Stromal cell of bone marrow (primary cell): ENCODE measurements around the gene RNU1-2.
"Not testable (repeated sequence)": the region's sequence is repeated elsewhere in the genome, so short reads cannot be mapped to it uniquely, and the experiment has no call there.

Source experiments
- DNase-seq: peaks from one replicate; pipeline ENCODE4 v3.0.0-alpha.2; 2012; ENCODE audit warnings: low read depth

RNU1-2 gene

DNA sequence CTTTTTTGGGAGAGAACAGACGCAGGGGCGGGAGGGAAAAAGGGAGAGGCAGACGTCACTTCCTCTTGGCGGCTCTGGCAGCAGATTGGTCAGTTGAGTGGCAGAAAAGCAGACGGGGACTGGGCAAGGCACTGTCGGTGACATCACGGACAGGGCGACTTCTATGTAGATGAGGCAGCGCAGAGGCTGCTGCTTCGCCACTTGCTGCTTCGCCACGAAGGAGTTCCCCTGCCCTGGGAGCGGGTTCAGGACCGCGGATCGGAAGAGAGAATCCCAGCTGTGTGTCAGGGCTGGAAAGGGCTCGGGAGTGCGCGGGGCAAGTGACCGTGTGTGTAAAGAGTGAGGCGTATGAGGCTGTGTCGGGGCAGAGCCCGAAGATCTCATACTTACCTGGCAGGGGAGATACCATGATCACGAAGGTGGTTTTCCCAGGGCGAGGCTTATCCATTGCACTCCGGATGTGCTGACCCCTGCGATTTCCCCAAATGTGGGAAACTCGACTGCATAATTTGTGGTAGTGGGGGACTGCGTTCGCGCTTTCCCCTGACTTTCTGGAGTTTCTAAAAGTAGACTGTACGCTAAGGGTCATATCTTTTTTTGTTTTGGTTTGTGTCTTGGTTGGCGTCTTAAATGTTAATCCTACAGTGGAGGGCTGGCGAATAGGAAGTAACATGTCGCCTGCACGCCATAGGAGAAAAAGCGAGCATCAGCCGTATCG lies at the start of gene RNU1-2:
Gene RNU1-2 (plus strand): TSS at position 383 of the 718 bp plus-strand sequence.
- DNase-seq, result peak; percentile 98

DNA sequence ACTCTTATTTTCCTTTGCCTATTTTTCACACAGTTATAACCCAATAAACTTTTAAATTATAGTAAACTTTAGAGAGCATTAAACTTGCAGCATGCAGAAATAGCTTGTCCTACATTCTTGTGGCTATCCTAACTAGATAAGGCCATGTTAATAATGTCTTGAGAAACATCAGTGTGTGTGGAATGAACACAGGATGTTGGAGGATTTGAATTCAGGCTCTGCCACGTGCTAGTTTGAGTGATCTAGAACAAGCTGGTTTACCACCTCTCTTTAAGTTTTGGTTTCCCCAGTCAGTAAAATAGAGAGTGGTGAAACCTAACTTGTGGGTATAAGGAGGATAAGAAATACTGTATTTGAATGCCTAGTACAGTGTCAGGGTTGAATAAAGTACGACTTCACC lies 39.6 kb upstream of the RNU1-2 start:
- not testable (repeated sequence) for DNase-seq

DNA sequence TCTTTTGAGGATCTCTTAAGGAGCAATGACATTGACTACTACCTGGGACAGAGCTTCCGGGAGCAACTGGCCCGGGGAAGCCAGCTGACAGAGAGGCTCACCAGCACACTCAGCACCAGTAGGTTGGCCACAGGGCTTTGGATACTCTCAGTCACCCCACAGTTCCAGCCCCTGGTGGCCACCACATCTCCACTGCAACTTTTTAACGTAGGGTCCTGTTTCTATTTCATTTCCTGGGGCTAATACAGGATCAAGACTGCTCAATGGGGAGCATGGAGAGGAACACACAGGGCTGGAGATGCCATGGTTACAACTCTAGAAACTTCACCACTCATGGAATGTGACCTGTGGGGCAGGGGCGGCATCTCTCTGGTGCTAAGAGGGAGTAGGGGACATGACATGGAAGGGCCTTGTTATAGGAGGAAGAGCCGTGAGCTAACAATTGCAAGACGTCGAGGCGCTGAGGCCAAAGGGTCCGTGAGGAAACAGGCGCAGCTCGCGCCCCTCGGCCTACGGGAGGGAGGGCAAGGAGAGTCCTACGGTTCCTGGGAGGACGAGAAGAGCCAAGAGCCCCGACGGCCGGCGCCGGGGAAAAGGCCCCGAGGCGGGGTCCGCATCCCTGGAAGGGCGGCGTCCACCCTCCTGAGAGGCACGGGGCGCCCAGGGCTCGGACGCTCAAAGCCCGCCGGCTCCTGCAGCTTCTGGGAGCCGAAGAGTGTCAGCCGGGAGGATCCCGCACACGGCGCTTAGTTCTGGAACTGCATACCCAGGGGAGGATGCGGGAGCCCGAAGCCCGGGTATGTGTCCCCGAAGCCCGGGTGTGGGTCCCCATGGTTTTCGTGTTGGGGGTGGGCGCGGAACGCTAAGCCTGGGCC lies 36.4 kb upstream of the RNU1-2 start:
- DNase-seq, result not testable (repeated sequence)

DNA sequence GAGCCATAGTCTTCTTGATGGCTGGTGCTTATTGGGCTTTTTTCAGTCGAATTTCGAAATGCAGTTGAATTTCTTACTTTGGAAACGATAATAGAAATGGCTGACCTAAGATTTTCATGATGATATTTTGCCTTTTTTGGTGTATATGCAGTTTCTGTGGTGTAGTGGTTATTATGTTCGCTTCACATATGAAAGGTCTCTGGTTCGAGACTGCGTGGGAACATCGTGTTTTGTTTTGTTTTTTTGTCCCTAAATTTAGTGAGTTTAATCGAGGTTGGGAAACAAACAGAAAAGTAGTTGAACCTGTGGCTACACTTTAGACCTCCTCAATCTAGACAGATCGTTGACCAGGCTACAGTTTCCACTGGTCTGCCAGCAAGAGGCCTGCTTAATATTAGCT lies 35.7 kb upstream of the RNU1-2 start:
- not testable (repeated sequence) for DNase-seq

GRCh38 chr1:16861832-16862245 lies 33.9 kb upstream of the RNU1-2 start:
- not testable (repeated sequence) for DNase-seq

- not testable (repeated sequence) for DNase-seq
Observed at GRCh38 chr1:16862415-16862814, 33.4 kb upstream of the RNU1-2 start.

DNA sequence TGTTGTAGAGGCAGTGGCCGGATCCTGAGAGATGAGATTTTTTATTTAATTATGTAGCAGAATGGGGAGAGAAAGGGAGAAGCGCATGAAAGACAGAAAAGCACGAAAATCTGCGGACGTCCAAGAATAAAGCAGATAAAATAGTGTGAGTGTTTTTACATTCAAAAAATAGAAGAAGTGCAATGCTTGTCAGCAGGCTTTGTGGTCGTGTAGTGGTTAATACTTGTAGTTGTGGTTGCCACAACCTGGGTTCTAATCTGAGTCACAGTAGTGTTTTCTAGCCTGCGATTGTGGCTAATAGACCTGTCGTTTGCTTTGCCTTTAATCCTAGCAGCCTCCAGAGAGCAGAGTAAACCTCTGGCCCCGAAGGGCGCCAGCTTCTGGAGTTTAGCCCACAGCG lies 32.8 kb upstream of the RNU1-2 start:
- not testable (repeated sequence) for DNase-seq

DNA sequence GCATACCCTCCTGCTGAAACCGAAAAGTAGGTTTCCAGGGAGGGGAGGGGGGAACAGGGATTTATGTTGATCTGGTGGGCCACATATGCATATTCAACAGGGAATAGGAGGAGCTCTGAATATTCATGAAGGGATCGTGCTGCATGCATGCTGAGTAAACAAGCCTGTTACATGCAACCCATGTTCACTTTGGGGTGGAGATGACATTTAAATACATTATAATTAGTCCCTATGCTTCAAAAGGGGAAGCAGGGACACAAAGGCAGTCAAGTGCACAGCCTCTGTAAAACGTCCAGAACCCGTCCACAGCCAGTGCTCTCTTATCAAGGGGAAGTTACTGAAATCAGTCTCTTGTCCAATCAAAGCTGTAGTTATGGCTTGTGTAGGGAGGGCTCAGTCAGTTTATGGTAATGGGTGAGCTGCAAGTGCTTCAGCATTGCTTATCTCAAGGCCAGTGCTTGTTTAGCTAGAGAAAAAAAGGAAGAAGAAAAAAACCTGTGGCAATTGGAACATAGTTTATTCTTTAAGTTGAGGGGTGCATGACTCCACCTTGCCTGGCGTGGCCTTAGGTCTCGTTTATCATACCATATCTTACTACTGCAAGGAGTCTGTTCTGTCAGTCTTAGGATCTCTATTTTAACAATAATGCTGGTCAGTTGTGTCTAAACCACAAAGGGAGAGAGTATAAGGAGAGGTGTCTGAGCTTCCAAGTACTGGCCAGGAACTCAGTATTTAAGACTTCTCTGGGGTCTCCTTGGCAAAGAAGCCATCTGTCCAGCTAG lies 28.7 kb upstream of the RNU1-2 start:
- not testable (repeated sequence) for DNase-seq

GRCh38 chr1:16868787-16869186 lies 27.0 kb upstream of the RNU1-2 start:
- DNase-seq, result not testable (repeated sequence)

DNA sequence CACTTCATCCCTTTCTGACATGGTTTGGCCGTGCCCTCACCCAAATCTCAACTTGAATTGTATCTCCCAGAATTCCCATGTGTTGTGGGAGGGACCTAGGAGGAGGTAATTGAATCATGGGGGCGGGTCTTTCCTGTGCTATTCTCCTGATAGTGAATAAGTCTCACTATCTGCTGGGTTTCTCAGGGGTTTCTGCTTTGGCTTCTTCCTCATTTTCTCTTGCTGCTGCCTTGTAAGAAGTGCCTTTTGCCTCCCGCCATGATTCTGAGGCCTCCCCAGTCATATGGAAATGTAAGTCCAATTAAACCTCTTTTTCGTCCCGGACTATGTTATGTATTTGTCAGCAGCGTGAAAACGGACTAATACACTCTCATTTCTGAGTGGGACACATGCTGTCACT lies 25.8 kb upstream of the RNU1-2 start:
- DNase-seq, result not testable (repeated sequence)

- DNase-seq, result not testable (repeated sequence)
Observed at GRCh38 chr1:16871171-16871570, 24.6 kb upstream of the RNU1-2 start.

DNA sequence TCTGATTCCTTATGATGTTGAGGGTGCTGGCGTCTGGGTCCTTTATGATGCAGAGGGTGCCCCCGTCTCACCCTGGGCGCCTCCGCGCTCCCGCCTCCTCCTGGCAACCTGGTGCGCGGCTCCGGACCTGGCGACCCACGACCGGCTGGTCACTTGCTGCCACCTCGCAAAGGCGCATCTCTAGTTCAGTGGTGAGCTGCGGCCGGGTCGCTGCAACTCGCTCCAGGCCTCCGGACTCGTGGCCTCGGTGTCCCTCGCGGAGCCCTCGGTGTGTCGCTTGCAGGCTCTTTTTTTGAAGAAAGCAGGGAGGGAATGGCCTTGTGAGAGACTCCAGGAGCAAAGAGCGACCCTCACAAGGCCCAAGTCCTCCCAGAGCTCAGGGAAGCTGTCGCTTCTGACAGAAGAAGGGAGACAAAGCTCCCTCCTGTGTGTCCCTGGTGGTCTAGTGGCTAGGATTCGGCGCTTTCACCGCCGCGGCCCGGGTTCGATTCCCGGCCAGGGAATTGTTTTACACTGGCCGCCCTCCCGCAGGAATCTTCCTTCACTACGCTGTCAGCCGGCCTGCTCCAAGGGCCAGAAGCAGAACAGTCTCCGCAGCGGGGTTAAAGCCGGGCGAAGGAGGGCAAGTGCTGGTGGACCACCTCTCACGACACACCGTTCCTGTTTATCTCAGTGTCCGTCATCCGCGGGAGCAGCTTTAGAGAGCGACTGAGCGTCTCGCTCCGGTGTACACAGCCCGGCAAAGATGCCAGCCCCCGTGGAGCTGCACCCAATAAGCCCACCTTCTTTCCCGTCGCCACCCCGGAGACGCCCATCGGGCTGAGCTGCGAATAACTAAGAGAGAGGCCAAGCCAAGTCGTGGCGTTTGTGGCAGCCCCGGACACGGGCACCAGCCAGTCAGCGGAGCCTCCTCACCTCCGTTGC lies 23.4 kb upstream of the RNU1-2 start:
- DNase-seq, result peak; percentile 18

- DNase-seq, result not testable (repeated sequence)
Observed at GRCh38 chr1:16873076-16873879, 22.5 kb upstream of the RNU1-2 start.

- DNase-seq, result not testable (repeated sequence)
Observed at GRCh38 chr1:16874968-16875765, 20.6 kb upstream of the RNU1-2 start.

DNA sequence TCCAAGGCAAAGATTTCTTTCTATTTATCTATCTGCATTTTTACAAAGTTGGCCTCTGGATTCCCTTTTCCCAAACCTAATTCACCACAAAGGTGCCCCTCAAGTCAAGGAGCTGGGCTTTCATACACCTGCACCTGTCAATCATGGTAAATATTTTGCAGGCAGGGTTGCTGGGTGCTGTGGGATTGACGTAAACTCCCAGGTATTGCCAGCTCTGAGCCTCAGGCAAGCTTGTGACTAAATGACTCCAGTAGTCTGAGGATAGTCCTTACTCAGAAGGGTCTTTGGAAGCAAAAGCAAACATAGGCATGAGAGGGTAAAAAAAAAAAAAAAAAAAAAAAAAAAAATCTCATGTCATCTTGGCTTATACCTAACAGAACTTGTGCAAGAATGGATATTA lies 14.0 kb upstream of the RNU1-2 start:
- not testable (repeated sequence) for DNase-seq

- DNase-seq, result no peak
Observed at GRCh38 chr1:16882986-16883385, 12.8 kb upstream of the RNU1-2 start.

- not testable (repeated sequence) for DNase-seq
Observed at GRCh38 chr1:16884487-16884886, 11.3 kb upstream of the RNU1-2 start.

GRCh38 chr1:16886860-16887605 lies 8.7 kb upstream of the RNU1-2 start:
- DNase-seq, result no peak
